Measurements from ENCODE around the gene METTL14. TPM values are rescaled to one million over a fixed set of nuclear protein-coding genes. Genes with fewer than 3 reads are reported as not detected.

The METTL14 gene
- total RNA-seq, 1 experiment from 2014 or later: 53.8 TPM

GRCh38 chr4:118760493-118760892 lies 75.3 kb downstream of the METTL14 start:
- peaks cover 0 to 3% of the 10 kb centered on the region in 2 experiments; a peak in 2 of 4 replicates for H3K36me3 ChIP-seq (ENCODE audit: control insufficient read depth in 1 of 2, insufficient read depth in 2 of 2, low read length in 2 of 2)
- ChIA-PET RAD21 (ENCODE audit: low non-redundant PET in 1 of 2, low total read pairs in 2 of 2, uncharacterized antibody in 2 of 2, unreplicated experiment in 2 of 2) (no interaction called here), POLR2A (no interaction called here), CTCF (no interaction called here)
- no TSS peak for BruUV-seq (replicated peaks)
- H4K20me1 ChIP-seq (ENCODE audit: insufficient read depth): no peaks in the 10 kb centered on the region
- no peak overlapping the region for H3K4me3 ChIP-seq (replicated peaks in 1 of 2; ENCODE audit: low read depth in 1 of 2, low read length in 2 of 2)
- no peak overlapping the region for H3K9ac ChIP-seq (ENCODE audit: low read length)
- no peak overlapping the region for H2AFZ ChIP-seq (ENCODE audit: low read depth, low read length, poor library complexity, severe bottlenecking)
- no peaks in the 10 kb centered on the region for H3K9me3 ChIP-seq (ENCODE audit: control insufficient read depth in 1 of 2, insufficient read depth in 1 of 2, low read depth in 1 of 2, low read length in 2 of 2)
- H3K79me2 ChIP-seq (ENCODE audit: insufficient read depth, low read length): no peaks in the 10 kb centered on the region
- DNase-seq (ENCODE audit: low read depth, low spot score) (no peak), ATAC-seq (no peak)
- intact Hi-C loops (cut with micrococcal nuclease): no loop called here
- H3K27ac ChIP-seq (ENCODE audit: low read depth, low read length): no peak overlapping the region
- no peak overlapping the region for H3K4me2 ChIP-seq (ENCODE audit: low read length)
- no peak for TF ChIP-seq ZNF274 (IDR thresholded peaks at IDR 0.05; ENCODE audit: low read depth, low read length)
- TF ChIP-seq EGR1 (IDR thresholded peaks at IDR 0.05; ENCODE audit: low read depth): no peak
- TF ChIP-seq REST (IDR thresholded peaks at IDR 0.05; ENCODE audit: low read depth): no peak
- no peak for TF ChIP-seq ZFX (IDR thresholded peaks at IDR 0.05)
- no peak for TF ChIP-seq CBX3 (IDR thresholded peaks at IDR 0.05; ENCODE audit: low read depth)
- TF ChIP-seq TCF7L2 (IDR thresholded peaks at IDR 0.05; ENCODE audit: borderline replicate concordance, extremely low read depth, insufficient read depth, insufficient read length): no peak
- TF ChIP-seq ZBTB33 (IDR thresholded peaks at IDR 0.05; ENCODE audit: extremely low read depth, insufficient replicate concordance, low read length): no peak
- no peak for TF ChIP-seq CEBPB (IDR thresholded peaks at IDR 0.05; ENCODE audit: low read depth)
- no peak for TF ChIP-seq EZH2 (IDR thresholded peaks at IDR 0.05)
- no peak for TF ChIP-seq CTCF (IDR thresholded peaks at IDR 0.05 in 2 of 3, conservative IDR thresholded peaks at IDR 0.05 in 1 of 3; ENCODE audit: borderline replicate concordance in 1 of 3, insufficient read depth in 1 of 3, low read depth in 2 of 3, low read length in 2 of 3)
- no peak for TF ChIP-seq SP1 (IDR thresholded peaks at IDR 0.05; ENCODE audit: low read depth)
- TF ChIP-seq JUND (IDR thresholded peaks at IDR 0.05): no peak
- TF ChIP-seq POLR2A (IDR thresholded peaks at IDR 0.05; ENCODE audit: borderline replicate concordance, extremely low read depth, insufficient read depth, insufficient read length): no peak
- no peak for TF ChIP-seq POLR2AphosphoS5 (IDR thresholded peaks at IDR 0.05; ENCODE audit: low read depth, low read length)
- no peaks in the 10 kb centered on the region for H3K9me2 ChIP-seq (ENCODE audit: insufficient read depth)
- peaks cover 0 to 5% of the 10 kb centered on the region in 2 experiments; a peak in 2 of 4 replicates for H3K4me1 ChIP-seq (ENCODE audit: control insufficient read depth in 1 of 2, insufficient read depth in 2 of 2, low read length in 2 of 2)
- H3K27me3 ChIP-seq (ENCODE audit: insufficient read depth, low read length): no peaks in the 10 kb centered on the region

Data from HCT116 (cell line).